ENCODE data around the gene AP2S1.

Gene AP2S1

GRCh38 chr19:46802152-46802551 lies 48.5 kb downstream of the AP2S1 start:
- no peak for TF ChIP-seq YY1 (IDR thresholded peaks at IDR 0.05; ENCODE audit: low read depth)

GRCh38 chr19:46798713-46799112 lies 51.9 kb downstream of the AP2S1 start:
- TF ChIP-seq RAD21 (IDR thresholded peaks at IDR 0.05; ENCODE audit: low read depth) (no peak), CEBPB (IDR thresholded peaks at IDR 0.05) (no peak), EP300 (IDR thresholded peaks at IDR 0.05; ENCODE audit: borderline replicate concordance) (no peak), MAX (IDR thresholded peaks at IDR 0.05) (no peak), NFIC (IDR thresholded peaks at IDR 0.05) (no peak), FOXM1 (IDR thresholded peaks at IDR 0.05; ENCODE audit: borderline replicate concordance, low read depth) (no peak), YY1 (IDR thresholded peaks at IDR 0.05; ENCODE audit: low read depth) (no peak)

- no peak for TF ChIP-seq FOXM1 (IDR thresholded peaks at IDR 0.05; ENCODE audit: borderline replicate concordance, low read depth)
- no peak for TF ChIP-seq NFIC (IDR thresholded peaks at IDR 0.05)
- TF ChIP-seq USF1 (IDR thresholded peaks at IDR 0.05) = no peak
- no peak for TF ChIP-seq MAX (IDR thresholded peaks at IDR 0.05)
- TF ChIP-seq CEBPB (IDR thresholded peaks at IDR 0.05) = no peak
- no peak for TF ChIP-seq TAF1 (IDR thresholded peaks at IDR 0.05; ENCODE audit: low read depth)
Measured at GRCh38 chr19:46797881-46798280, 52.8 kb downstream of the AP2S1 start.

- TF ChIP-seq TAF1 (IDR thresholded peaks at IDR 0.05; ENCODE audit: low read depth) (no peak), CEBPB (IDR thresholded peaks at IDR 0.05) (no peak), EP300 (IDR thresholded peaks at IDR 0.05; ENCODE audit: borderline replicate concordance) (no peak), FOXM1 (IDR thresholded peaks at IDR 0.05; ENCODE audit: borderline replicate concordance, low read depth) (no peak), TEAD4 (IDR thresholded peaks at IDR 0.05) (no peak), TCF12 (IDR thresholded peaks at IDR 0.05; ENCODE audit: low read depth) (no peak), USF1 (IDR thresholded peaks at IDR 0.05) (no peak), CREB1 (IDR thresholded peaks at IDR 0.05; ENCODE audit: low read depth) (no peak), MAX (IDR thresholded peaks at IDR 0.05) (no peak), NFIC (IDR thresholded peaks at IDR 0.05) (no peak), ZBTB7A (IDR thresholded peaks at IDR 0.05; ENCODE audit: low read depth) (no peak), YY1 (IDR thresholded peaks at IDR 0.05; ENCODE audit: low read depth) (no peak), EGR1 (IDR thresholded peaks at IDR 0.05) (no peak), REST (IDR thresholded peaks at IDR 0.05; ENCODE audit: low read depth) (no peak), RAD21 (IDR thresholded peaks at IDR 0.05; ENCODE audit: low read depth) (no peak)
Measured at GRCh38 chr19:46791944-46792343, 58.7 kb downstream of the AP2S1 start.

GRCh38 chr19:46789371-46789770 lies 61.3 kb downstream of the AP2S1 start:
- TF ChIP-seq REST (IDR thresholded peaks at IDR 0.05; ENCODE audit: low read depth) (no peak), ZBTB7A (IDR thresholded peaks at IDR 0.05; ENCODE audit: low read depth) (no peak), NFIC (IDR thresholded peaks at IDR 0.05) (no peak), TCF12 (IDR thresholded peaks at IDR 0.05; ENCODE audit: low read depth) (no peak), USF1 (IDR thresholded peaks at IDR 0.05) (no peak), CEBPB (IDR thresholded peaks at IDR 0.05) (no peak), RAD21 (IDR thresholded peaks at IDR 0.05; ENCODE audit: low read depth) (no peak), TEAD4 (IDR thresholded peaks at IDR 0.05) (no peak), MAX (IDR thresholded peaks at IDR 0.05) (no peak), YY1 (IDR thresholded peaks at IDR 0.05; ENCODE audit: low read depth) (no peak), EP300 (IDR thresholded peaks at IDR 0.05; ENCODE audit: borderline replicate concordance) (no peak), FOXM1 (IDR thresholded peaks at IDR 0.05; ENCODE audit: borderline replicate concordance, low read depth) (no peak), CREB1 (IDR thresholded peaks at IDR 0.05; ENCODE audit: low read depth) (no peak), EGR1 (IDR thresholded peaks at IDR 0.05) (no peak)

GRCh38 chr19:46788968-46789338 lies 61.7 kb downstream of the AP2S1 start:
- TF ChIP-seq TAF1 (IDR thresholded peaks at IDR 0.05; ENCODE audit: low read depth) (no peak), RAD21 (IDR thresholded peaks at IDR 0.05; ENCODE audit: low read depth) (no peak), EGR1 (IDR thresholded peaks at IDR 0.05) (no peak), FOXM1 (IDR thresholded peaks at IDR 0.05; ENCODE audit: borderline replicate concordance, low read depth) (no peak), MAX (IDR thresholded peaks at IDR 0.05) (no peak), TCF12 (IDR thresholded peaks at IDR 0.05; ENCODE audit: low read depth) (no peak), YY1 (IDR thresholded peaks at IDR 0.05; ENCODE audit: low read depth) (no peak), TEAD4 (IDR thresholded peaks at IDR 0.05) (no peak), EP300 (IDR thresholded peaks at IDR 0.05; ENCODE audit: borderline replicate concordance) (no peak), CEBPB (IDR thresholded peaks at IDR 0.05) (no peak), NFIC (IDR thresholded peaks at IDR 0.05) (no peak), USF1 (IDR thresholded peaks at IDR 0.05) (no peak), ZBTB7A (IDR thresholded peaks at IDR 0.05; ENCODE audit: low read depth) (no peak), CREB1 (IDR thresholded peaks at IDR 0.05; ENCODE audit: low read depth) (no peak), REST (IDR thresholded peaks at IDR 0.05; ENCODE audit: low read depth) (no peak)
